Lower lobe of right lung (tissue), 2 donors: ENCODE data around the gene B4GALNT1. TPM values are rescaled to one million over a fixed set of nuclear protein-coding genes. Genes with fewer than 3 reads are reported as not detected.
"Not testable (repeated sequence)": the region's sequence is repeated elsewhere in the genome, so short reads cannot be mapped to it uniquely, and the experiment has no call there.

ENCODE experiments used
- ATAC-seq, 2 donors: fragments of 200-7000 bp; cut with Tn5 transposase; one replicate each; pipeline ENCODE4 v1.9.1; 2020 to 2022; ENCODE audit warnings: mild to moderate bottlenecking in 2 of 2, moderate library complexity in 2 of 2
- DNase-seq: peaks from one replicate; pipeline ENCODE4 v3.0.0-alpha.2; 2020
- H3K27ac ChIP-seq: fragments of 200-600 bp; one replicate; pipeline ENCODE4 v1.8.0; 2022
- H3K27me3 ChIP-seq: fragments of 200-600 bp; one replicate; pipeline ENCODE4 v1.8.0; 2022; ENCODE audit warnings: low read depth
- H3K36me3 ChIP-seq: fragments of 200-600 bp; one replicate; pipeline ENCODE4 v1.8.0; 2022; ENCODE audit warnings: mild to moderate bottlenecking
- H3K4me1 ChIP-seq: fragments of 200-600 bp; one replicate; pipeline ENCODE4 v1.8.0; 2022
- H3K4me3 ChIP-seq: fragments of 200-600 bp; one replicate; pipeline ENCODE4 v1.8.0; 2022; ENCODE audit warnings: mild to moderate bottlenecking
- H3K9me3 ChIP-seq: fragments of 200-600 bp; one replicate; pipeline ENCODE4 v1.8.0; 2022
- CTCF ChIP-seq: fragments of 200-600 bp; IDR thresholded peaks from one replicate; pipeline ENCODE4 v1.8.0; 2022; ENCODE audit warnings: antibody characterized with exemption, mild to moderate bottlenecking
- intact Hi-C: fragments of 100-400 bp; cut with DNase I; formaldehyde crosslinking; loops from one replicate; pipeline ENCODE4 v1.11.0; 2022
- total RNA-seq: library from RNA; stranded (reverse); fragmentation: NEBNext Ultra II Directional; extraction: Animal tissue kit (Norgen Biotek cat#: 25700); gene quantifications from one replicate; pipeline ENCODE4 v1.2.1, GENCODE V29; 2021
- donor health status: DM: no; HTN: yes; CAD: no; lungs with severe emphysema.

B4GALNT1 gene
- total RNA-seq, 1 donor from 2014 or later, result 0.89 TPM

GRCh38 chr12:57655541-57656240, 22.7 kb upstream of the B4GALNT1 start:
- ATAC-seq (no peak), DNase-seq (no peak)

GRCh38 chr12:57654042-57654441, 21.0 kb upstream of the B4GALNT1 start:
- H3K27me3 ChIP-seq, result no peaks in the 10 kb centered on the region
- TF ChIP-seq CTCF, result no peak
- no peak overlapping the region for H3K4me3 ChIP-seq
- H3K27ac ChIP-seq, result no peak overlapping the region
- DNase-seq (no peak), ATAC-seq (no peak)
- peaks cover 6% of the 10 kb centered on the region for H3K4me1 ChIP-seq
- no peaks in the 10 kb centered on the region for H3K9me3 ChIP-seq
- no peaks in the 10 kb centered on the region for H3K36me3 ChIP-seq
- intact Hi-C loops, result no loop called here

More at GRCh38 chr12:57655541-57656240, 22.7 kb upstream of the B4GALNT1 start:
- no peak overlapping the region for H3K27ac ChIP-seq
- intact Hi-C loops, result no loop called here
- no peaks in the 10 kb centered on the region for H3K27me3 ChIP-seq
- H3K4me1 ChIP-seq, result peaks cover 6% of the 10 kb centered on the region
- H3K4me3 ChIP-seq, result no peak overlapping the region
- TF ChIP-seq CTCF, result no peak
- no peaks in the 10 kb centered on the region for H3K9me3 ChIP-seq
- no peaks in the 10 kb centered on the region for H3K36me3 ChIP-seq

- H3K27me3 ChIP-seq, H3K36me3 ChIP-seq, DNase-seq, H3K27ac ChIP-seq, ATAC-seq, H3K4me3 ChIP-seq, H3K9me3 ChIP-seq, H3K4me1 ChIP-seq, intact Hi-C loops: not testable (repeated sequence)
These were observed 13.7 kb upstream of the B4GALNT1 start for GRCh38 chr12:57646659-57647049.

GRCh38 chr12:57645990-57646658, 13.1 kb upstream of the B4GALNT1 start:
- DNase-seq, H3K27ac ChIP-seq, H3K9me3 ChIP-seq, H3K27me3 ChIP-seq, H3K4me3 ChIP-seq, H3K36me3 ChIP-seq, H3K4me1 ChIP-seq, ATAC-seq, intact Hi-C loops: not testable (repeated sequence)

- DNase-seq (no peak), ATAC-seq (no peak)
- H3K36me3 ChIP-seq, result no peaks in the 10 kb centered on the region
- no peak overlapping the region for H3K4me3 ChIP-seq
- no peak overlapping the region for H3K27ac ChIP-seq
- intact Hi-C loops, result no loop called here
- peaks cover 7% of the 10 kb centered on the region for H3K27me3 ChIP-seq
- H3K9me3 ChIP-seq, result no peaks in the 10 kb centered on the region
- no peaks in the 10 kb centered on the region for H3K4me1 ChIP-seq
- no peak for TF ChIP-seq CTCF
These were observed 8.9 kb upstream of the B4GALNT1 start for GRCh38 chr12:57641699-57642442.

GRCh38 chr12:57640175-57641042, 7.4 kb upstream of the B4GALNT1 start:
- ATAC-seq (no peak), DNase-seq (no peak)
- no peak for TF ChIP-seq CTCF
- no peak overlapping the region for H3K4me3 ChIP-seq
- H3K36me3 ChIP-seq, result no peaks in the 10 kb centered on the region
- H3K9me3 ChIP-seq, result no peaks in the 10 kb centered on the region
- intact Hi-C loops, result no loop called here
- no peaks in the 10 kb centered on the region for H3K4me1 ChIP-seq
- no peak overlapping the region for H3K27ac ChIP-seq
- H3K27me3 ChIP-seq, result peaks cover 7% of the 10 kb centered on the region
